PFSK-1 (cell line): ENCODE results near the gene EXO1.

Experiments used
- FOXP2 ChIP-seq: optimal IDR thresholded peaks from 2 replicates; pipeline ENCODE3; 2011; ENCODE audit warnings: borderline replicate concordance, control low read depth, inconsistent platforms; ENCODE audit not compliant: insufficient read depth; ENCODE audit errors: extremely low read length, extremely low read depth
- REST ChIP-seq, 2 experiments: IDR thresholded peaks; 2 replicates each; pipeline versions ENCODE4 v1.6.1 to v1.8.0; 2011 to 2012; ENCODE audit warnings: low read depth in 2 of 2, low read length in 2 of 2, control low read depth in 1 of 2, inconsistent platforms in 1 of 2, mild to moderate bottlenecking in 1 of 2, moderate library complexity in 1 of 2; ENCODE audit not compliant: insufficient read depth in 1 of 2
- SIN3A ChIP-seq: IDR thresholded peaks from 2 replicates; pipeline ENCODE4 v1.6.1; 2012; ENCODE audit warnings: mild to moderate bottlenecking, low read length, moderate library complexity, borderline replicate concordance; ENCODE audit not compliant: insufficient read depth
- TAF1 ChIP-seq: IDR thresholded peaks from 2 replicates; pipeline ENCODE4 v1.6.1; 2012; ENCODE audit warnings: low read length, control low read depth, borderline replicate concordance; ENCODE audit not compliant: insufficient read depth

GRCh38 chr1:241888232-241888631, 40.2 kb downstream of the EXO1 start:
- TF ChIP-seq REST (IDR thresholded peaks at IDR 0.05; ENCODE audit: insufficient read depth in 1 of 2, low read depth in 2 of 2, low read length in 2 of 2), result no peak
- TF ChIP-seq SIN3A, result no peak
- no peak for TF ChIP-seq FOXP2
- no peak for TF ChIP-seq TAF1
